ENCODE measurements around the gene MYLIP. TPM values are rescaled to one million over a fixed set of nuclear protein-coding genes. Genes with fewer than 3 reads are reported as not detected.

MYLIP gene
- total and polyA plus RNA-seq, 2 of the 13 experiments (the other 11 are each of a cell fraction or from before 2014, with no cell fraction given): 3.4 to 10.8 TPM

- TF ChIP-seq ZNF839 (CRISPR knock-in tag; IDR thresholded peaks at IDR 0.05; ENCODE audit: borderline replicate concordance): no peak
- no peak for TF ChIP-seq ZNF629 (CRISPR knock-in tag; conservative IDR thresholded peaks at IDR 0.05)
- no peak for TF ChIP-seq SIX4 (CRISPR knock-in tag; IDR thresholded peaks at IDR 0.05)
- no peak for TF ChIP-seq NFIC (IDR thresholded peaks at IDR 0.05; ENCODE audit: low read length)
- no peak for TF ChIP-seq TIGD3 (CRISPR knock-in tag; IDR thresholded peaks at IDR 0.05; ENCODE audit: borderline replicate concordance)
- TF ChIP-seq CENPT (CRISPR knock-in tag; IDR thresholded peaks at IDR 0.05; ENCODE audit: low read depth): peak; percentile 78
- peak; percentile 55; the same call in 1 of the 2 replicates for TF ChIP-seq MAF1 (CRISPR knock-in tag; IDR thresholded peaks at IDR 0.05; ENCODE audit: borderline replicate concordance)
- TF ChIP-seq, protein P1, sequence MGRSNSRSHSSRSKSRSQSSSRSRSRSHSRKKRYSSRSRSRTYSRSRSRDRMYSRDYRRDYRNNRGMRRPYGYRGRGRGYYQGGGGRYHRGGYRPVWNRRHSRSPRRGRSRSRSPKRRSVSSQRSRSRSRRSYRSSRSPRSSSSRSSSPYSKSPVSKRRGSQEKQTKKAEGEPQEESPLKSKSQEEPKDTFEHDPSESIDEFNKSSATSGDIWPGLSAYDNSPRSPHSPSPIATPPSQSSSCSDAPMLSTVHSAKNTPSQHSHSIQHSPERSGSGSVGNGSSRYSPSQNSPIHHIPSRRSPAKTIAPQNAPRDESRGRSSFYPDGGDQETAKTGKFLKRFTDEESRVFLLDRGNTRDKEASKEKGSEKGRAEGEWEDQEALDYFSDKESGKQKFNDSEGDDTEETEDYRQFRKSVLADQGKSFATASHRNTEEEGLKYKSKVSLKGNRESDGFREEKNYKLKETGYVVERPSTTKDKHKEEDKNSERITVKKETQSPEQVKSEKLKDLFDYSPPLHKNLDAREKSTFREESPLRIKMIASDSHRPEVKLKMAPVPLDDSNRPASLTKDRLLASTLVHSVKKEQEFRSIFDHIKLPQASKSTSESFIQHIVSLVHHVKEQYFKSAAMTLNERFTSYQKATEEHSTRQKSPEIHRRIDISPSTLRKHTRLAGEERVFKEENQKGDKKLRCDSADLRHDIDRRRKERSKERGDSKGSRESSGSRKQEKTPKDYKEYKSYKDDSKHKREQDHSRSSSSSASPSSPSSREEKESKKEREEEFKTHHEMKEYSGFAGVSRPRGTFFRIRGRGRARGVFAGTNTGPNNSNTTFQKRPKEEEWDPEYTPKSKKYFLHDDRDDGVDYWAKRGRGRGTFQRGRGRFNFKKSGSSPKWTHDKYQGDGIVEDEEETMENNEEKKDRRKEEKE (IDR thresholded peaks at IDR 0.05): no peak
- TF ChIP-seq PHF21A (CRISPR knock-in tag; IDR thresholded peaks at IDR 0.05): peak; percentile 75
- TF ChIP-seq RBFOX2 (IDR thresholded peaks at IDR 0.05; ENCODE audit: low read depth, low read length): peak; percentile 91
- TF ChIP-seq ZNF260 (CRISPR knock-in tag; IDR thresholded peaks at IDR 0.05; ENCODE audit: borderline replicate concordance, low read depth): no peak
- TF ChIP-seq, protein P2, sequence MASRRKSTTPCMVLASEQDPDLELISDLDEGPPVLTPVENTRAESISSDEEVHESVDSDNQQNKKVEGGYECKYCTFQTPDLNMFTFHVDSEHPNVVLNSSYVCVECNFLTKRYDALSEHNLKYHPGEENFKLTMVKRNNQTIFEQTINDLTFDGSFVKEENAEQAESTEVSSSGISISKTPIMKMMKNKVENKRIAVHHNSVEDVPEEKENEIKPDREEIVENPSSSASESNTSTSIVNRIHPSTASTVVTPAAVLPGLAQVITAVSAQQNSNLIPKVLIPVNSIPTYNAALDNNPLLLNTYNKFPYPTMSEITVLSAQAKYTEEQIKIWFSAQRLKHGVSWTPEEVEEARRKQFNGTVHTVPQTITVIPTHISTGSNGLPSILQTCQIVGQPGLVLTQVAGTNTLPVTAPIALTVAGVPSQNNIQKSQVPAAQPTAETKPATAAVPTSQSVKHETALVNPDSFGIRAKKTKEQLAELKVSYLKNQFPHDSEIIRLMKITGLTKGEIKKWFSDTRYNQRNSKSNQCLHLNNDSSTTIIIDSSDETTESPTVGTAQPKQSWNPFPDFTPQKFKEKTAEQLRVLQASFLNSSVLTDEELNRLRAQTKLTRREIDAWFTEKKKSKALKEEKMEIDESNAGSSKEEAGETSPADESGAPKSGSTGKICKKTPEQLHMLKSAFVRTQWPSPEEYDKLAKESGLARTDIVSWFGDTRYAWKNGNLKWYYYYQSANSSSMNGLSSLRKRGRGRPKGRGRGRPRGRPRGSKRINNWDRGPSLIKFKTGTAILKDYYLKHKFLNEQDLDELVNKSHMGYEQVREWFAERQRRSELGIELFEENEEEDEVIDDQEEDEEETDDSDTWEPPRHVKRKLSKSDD (CRISPR knock-in tag; IDR thresholded peaks at IDR 0.05; ENCODE audit: low read depth): no peak
- TF ChIP-seq, protein P3, sequence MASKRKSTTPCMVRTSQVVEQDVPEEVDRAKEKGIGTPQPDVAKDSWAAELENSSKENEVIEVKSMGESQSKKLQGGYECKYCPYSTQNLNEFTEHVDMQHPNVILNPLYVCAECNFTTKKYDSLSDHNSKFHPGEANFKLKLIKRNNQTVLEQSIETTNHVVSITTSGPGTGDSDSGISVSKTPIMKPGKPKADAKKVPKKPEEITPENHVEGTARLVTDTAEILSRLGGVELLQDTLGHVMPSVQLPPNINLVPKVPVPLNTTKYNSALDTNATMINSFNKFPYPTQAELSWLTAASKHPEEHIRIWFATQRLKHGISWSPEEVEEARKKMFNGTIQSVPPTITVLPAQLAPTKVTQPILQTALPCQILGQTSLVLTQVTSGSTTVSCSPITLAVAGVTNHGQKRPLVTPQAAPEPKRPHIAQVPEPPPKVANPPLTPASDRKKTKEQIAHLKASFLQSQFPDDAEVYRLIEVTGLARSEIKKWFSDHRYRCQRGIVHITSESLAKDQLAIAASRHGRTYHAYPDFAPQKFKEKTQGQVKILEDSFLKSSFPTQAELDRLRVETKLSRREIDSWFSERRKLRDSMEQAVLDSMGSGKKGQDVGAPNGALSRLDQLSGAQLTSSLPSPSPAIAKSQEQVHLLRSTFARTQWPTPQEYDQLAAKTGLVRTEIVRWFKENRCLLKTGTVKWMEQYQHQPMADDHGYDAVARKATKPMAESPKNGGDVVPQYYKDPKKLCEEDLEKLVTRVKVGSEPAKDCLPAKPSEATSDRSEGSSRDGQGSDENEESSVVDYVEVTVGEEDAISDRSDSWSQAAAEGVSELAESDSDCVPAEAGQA (IDR thresholded peaks at IDR 0.05; ENCODE audit: low read depth): no peak
- TF ChIP-seq, protein P3 (CRISPR knock-in tag; IDR thresholded peaks at IDR 0.05; ENCODE audit: borderline replicate concordance): no peak; the same call in 1 of the 2 replicates
- TF ChIP-seq NPAS2 (CRISPR knock-in tag; IDR thresholded peaks at IDR 0.05; ENCODE audit: borderline replicate concordance): no peak
These were observed at the start of gene MYLIP (continued) for GRCh38 chr6:16128759-16129622.
